Keratinocyte (primary cell): ENCODE data around the gene HINFP.

ENCODE experiments used
- CTCF ChIP-seq, 3 experiments: IDR thresholded peaks in 1 of 3; conservative IDR thresholded peaks in 1 of 3; optimal IDR thresholded peaks in 1 of 3; 2 replicates in 2 of 3; 3 replicates in 1 of 3; pipeline versions ENCODE3 to v1.5.1; 2011; ENCODE audit warnings: low read length in 3 of 3, mild to moderate bottlenecking in 3 of 3, moderate library complexity in 2 of 3, control low read depth in 1 of 3, inconsistent platforms in 1 of 3; ENCODE audit not compliant: insufficient read depth in 2 of 3; ENCODE audit errors: extremely low read depth in 1 of 3
- EZH2 ChIP-seq: IDR thresholded peaks from one replicate; pipeline ENCODE4 v1.6.1; 2012; ENCODE audit warnings: inconsistent platforms, mild to moderate bottlenecking, low read length, moderate library complexity

- TF ChIP-seq CTCF (optimal IDR thresholded peaks at IDR 0.05 in 1 of 3, IDR thresholded peaks at IDR 0.05 in 1 of 3, conservative IDR thresholded peaks at IDR 0.05 in 1 of 3; ENCODE audit: extremely low read depth in 1 of 3, insufficient read depth in 2 of 3, low read length in 3 of 3), result no peak
- no peak for TF ChIP-seq EZH2
Measured at GRCh38 chr11:119152604-119153003, 31.2 kb downstream of the HINFP start.
